Measurements from ENCODE around the gene MAPT.

Gene MAPT

GRCh38 chr17:45942284-45942683 lies 47.9 kb downstream of the MAPT start:
- H3K27me3 ChIP-seq (ENCODE audit: insufficient read depth, low read length): no peaks in the 10 kb centered on the region
- no peak overlapping the region for H3K9ac ChIP-seq (ENCODE audit: low read depth, low read length)
- 47% methylated on average over 11 of the region's 11 CpGs for WGBS
- H3K4me3 ChIP-seq (ENCODE audit: low read length): no peak overlapping the region
- peaks cover 12% of the 10 kb centered on the region for H3K4me1 ChIP-seq (ENCODE audit: insufficient read depth, low read length)
- no peaks in the 10 kb centered on the region for H3K36me3 ChIP-seq (ENCODE audit: insufficient read depth, low read length)
- H3K9me3 ChIP-seq (ENCODE audit: insufficient read depth, low read depth, low read length): no peaks in the 10 kb centered on the region
- H3K27ac ChIP-seq (ENCODE audit: low read depth, low read length): no peak overlapping the region

GRCh38 chr17:45946841-45947256 lies 52.5 kb downstream of the MAPT start:
- Histone ChIP-seq H3K27ac (ENCODE audit: low read depth, low read length) (no peak overlapping the region), H3K36me3 (ENCODE audit: insufficient read depth, low read length) (no peaks in the 10 kb centered on the region)
- WGBS: 93% methylated on average over 4 of the region's 4 CpGs

GRCh38 chr17:45948498-45948880 lies 54.1 kb downstream of the MAPT start:
- peak overlapping the region; percentile 57 for H3K9ac ChIP-seq (ENCODE audit: low read depth, low read length)
- WGBS: 88% methylated on average over 2 of the region's 2 CpGs
- peaks cover 15% of the 10 kb centered on the region for H3K4me1 ChIP-seq (ENCODE audit: insufficient read depth, low read length)
- H3K36me3 ChIP-seq (ENCODE audit: insufficient read depth, low read length): no peaks in the 10 kb centered on the region
- no peak overlapping the region; the same call in 1 of the 2 replicates for H3K4me3 ChIP-seq (ENCODE audit: low read length)
- H3K27ac ChIP-seq (ENCODE audit: low read depth, low read length): no peak overlapping the region
- peaks cover 16% of the 10 kb centered on the region for H3K27me3 ChIP-seq (ENCODE audit: insufficient read depth, low read length)
- no peaks in the 10 kb centered on the region for H3K9me3 ChIP-seq (ENCODE audit: insufficient read depth, low read depth, low read length)

More at GRCh38 chr17:45946841-45947256, 52.5 kb downstream of the MAPT start:
- H3K4me3 ChIP-seq (ENCODE audit: low read length): no peak overlapping the region
- H3K27me3 ChIP-seq (ENCODE audit: insufficient read depth, low read length): peaks cover 16% of the 10 kb centered on the region
- H3K4me1 ChIP-seq (ENCODE audit: insufficient read depth, low read length): peaks cover 25% of the 10 kb centered on the region
- H3K9me3 ChIP-seq (ENCODE audit: insufficient read depth, low read depth, low read length): no peaks in the 10 kb centered on the region
- H3K9ac ChIP-seq (ENCODE audit: low read depth, low read length): no peak overlapping the region

GRCh38 chr17:45948881-45949624 lies 54.7 kb downstream of the MAPT start:
- Histone ChIP-seq H3K9me3 (ENCODE audit: insufficient read depth, low read depth, low read length) (no peaks in the 10 kb centered on the region), H3K9ac (ENCODE audit: low read depth, low read length) (peak overlapping the region; percentile 57), H3K36me3 (ENCODE audit: insufficient read depth, low read length) (no peaks in the 10 kb centered on the region), H3K4me3 (ENCODE audit: low read length) (peak overlapping the region; percentile 35), H3K4me1 (ENCODE audit: insufficient read depth, low read length) (peaks cover 15% of the 10 kb centered on the region), H3K27ac (ENCODE audit: low read depth, low read length) (no peak overlapping the region), H3K27me3 (ENCODE audit: insufficient read depth, low read length) (peaks cover 16% of the 10 kb centered on the region)
- 10% methylated on average over 33 of the region's 34 CpGs for WGBS

GRCh38 chr17:45949755-45950320 lies 55.5 kb downstream of the MAPT start:
- no peak overlapping the region for H3K27ac ChIP-seq (ENCODE audit: low read depth, low read length)

GRCh38 chr17:45950888-45951287 lies 56.5 kb downstream of the MAPT start:
- peaks cover 15% of the 10 kb centered on the region for H3K4me1 ChIP-seq (ENCODE audit: insufficient read depth, low read length)
- H3K27ac ChIP-seq (ENCODE audit: low read depth, low read length): no peak overlapping the region
- peaks cover 16% of the 10 kb centered on the region for H3K27me3 ChIP-seq (ENCODE audit: insufficient read depth, low read length)
- H3K9me3 ChIP-seq (ENCODE audit: insufficient read depth, low read depth, low read length): no peaks in the 10 kb centered on the region
- 95% methylated on average over 8 of the region's 8 CpGs for WGBS
- H3K4me3 ChIP-seq (ENCODE audit: low read length): no peak overlapping the region
- no peaks in the 10 kb centered on the region for H3K36me3 ChIP-seq (ENCODE audit: insufficient read depth, low read length)
- H3K9ac ChIP-seq (ENCODE audit: low read depth, low read length): no peak overlapping the region

More at GRCh38 chr17:45949755-45950320, 55.5 kb downstream of the MAPT start:
- Histone ChIP-seq H3K4me1 (ENCODE audit: insufficient read depth, low read length) (peaks cover 15% of the 10 kb centered on the region), H3K9me3 (ENCODE audit: insufficient read depth, low read depth, low read length) (no peaks in the 10 kb centered on the region), H3K9ac (ENCODE audit: low read depth, low read length) (no peak overlapping the region), H3K36me3 (ENCODE audit: insufficient read depth, low read length) (no peaks in the 10 kb centered on the region), H3K4me3 (ENCODE audit: low read length) (no peak overlapping the region), H3K27me3 (ENCODE audit: insufficient read depth, low read length) (peaks cover 16% of the 10 kb centered on the region)
- 91% methylated on average over 9 of the region's 9 CpGs for whole genome bisulfite sequencing

- H3K27ac ChIP-seq (ENCODE audit: low read depth, low read length): no peak overlapping the region
- peaks cover 16% of the 10 kb centered on the region for H3K27me3 ChIP-seq (ENCODE audit: insufficient read depth, low read length)
- 56% methylated on average over 10 of the region's 10 CpGs for WGBS
- H3K36me3 ChIP-seq (ENCODE audit: insufficient read depth, low read length): no peaks in the 10 kb centered on the region
- H3K4me1 ChIP-seq (ENCODE audit: insufficient read depth, low read length): peaks cover 15% of the 10 kb centered on the region
- H3K9ac ChIP-seq (ENCODE audit: low read depth, low read length): no peak overlapping the region
- H3K9me3 ChIP-seq (ENCODE audit: insufficient read depth, low read depth, low read length): no peaks in the 10 kb centered on the region
- no peak overlapping the region for H3K4me3 ChIP-seq (ENCODE audit: low read length)
These were observed 57.0 kb downstream of the MAPT start for GRCh38 chr17:45951403-45951802.

GRCh38 chr17:45951941-45952340 lies 57.6 kb downstream of the MAPT start:
- H3K27ac ChIP-seq (ENCODE audit: low read depth, low read length): no peak overlapping the region
- no peak overlapping the region for H3K4me3 ChIP-seq (ENCODE audit: low read length)
- H3K9me3 ChIP-seq (ENCODE audit: insufficient read depth, low read depth, low read length): no peaks in the 10 kb centered on the region
- H3K36me3 ChIP-seq (ENCODE audit: insufficient read depth, low read length): no peaks in the 10 kb centered on the region
- WGBS: 85% methylated on average over 6 of the region's 6 CpGs
- H3K4me1 ChIP-seq (ENCODE audit: insufficient read depth, low read length): peaks cover 15% of the 10 kb centered on the region
- H3K27me3 ChIP-seq (ENCODE audit: insufficient read depth, low read length): peaks cover 16% of the 10 kb centered on the region
- H3K9ac ChIP-seq (ENCODE audit: low read depth, low read length): no peak overlapping the region

- Histone ChIP-seq H3K4me3 (ENCODE audit: low read length) (no peak overlapping the region), H3K27ac (ENCODE audit: low read depth, low read length) (no peak overlapping the region), H3K36me3 (ENCODE audit: insufficient read depth, low read length) (no peaks in the 10 kb centered on the region), H3K27me3 (ENCODE audit: insufficient read depth, low read length) (peaks cover 16% of the 10 kb centered on the region), H3K4me1 (ENCODE audit: insufficient read depth, low read length) (peaks cover 15% of the 10 kb centered on the region), H3K9ac (ENCODE audit: low read depth, low read length) (no peak overlapping the region), H3K9me3 (ENCODE audit: insufficient read depth, low read depth, low read length) (no peaks in the 10 kb centered on the region)
- 94% methylated on average over 6 of the region's 6 CpGs for WGBS
These were observed 58.5 kb downstream of the MAPT start for GRCh38 chr17:45952814-45953320.

GRCh38 chr17:45953561-45953960 lies 59.2 kb downstream of the MAPT start:
- peaks cover 16% of the 10 kb centered on the region for H3K27me3 ChIP-seq (ENCODE audit: insufficient read depth, low read length)
- H3K4me1 ChIP-seq (ENCODE audit: insufficient read depth, low read length): peaks cover 13% of the 10 kb centered on the region
- H3K36me3 ChIP-seq (ENCODE audit: insufficient read depth, low read length): no peaks in the 10 kb centered on the region
- H3K9me3 ChIP-seq (ENCODE audit: insufficient read depth, low read depth, low read length): no peaks in the 10 kb centered on the region
- no peak overlapping the region for H3K4me3 ChIP-seq (ENCODE audit: low read length)
- no peak overlapping the region for H3K27ac ChIP-seq (ENCODE audit: low read depth, low read length)
- 84% methylated on average over 2 of the region's 2 CpGs for WGBS
- no peak overlapping the region for H3K9ac ChIP-seq (ENCODE audit: low read depth, low read length)

GRCh38 chr17:45954914-45955313 lies 60.6 kb downstream of the MAPT start:
- 86% methylated on average over 11 of the region's 11 CpGs for WGBS
- Histone ChIP-seq H3K9me3 (ENCODE audit: insufficient read depth, low read depth, low read length) (no peaks in the 10 kb centered on the region), H3K36me3 (ENCODE audit: insufficient read depth, low read length) (no peaks in the 10 kb centered on the region), H3K27ac (ENCODE audit: low read depth, low read length) (no peak overlapping the region), H3K4me1 (ENCODE audit: insufficient read depth, low read length) (peaks cover 5% of the 10 kb centered on the region; the same call in 1 of the 2 replicates), H3K9ac (ENCODE audit: low read depth, low read length) (no peak overlapping the region), H3K27me3 (ENCODE audit: insufficient read depth, low read length) (peaks cover 4% of the 10 kb centered on the region), H3K4me3 (ENCODE audit: low read length) (no peak overlapping the region)

Measured in HUES64 (cell line).